ENCODE measurements around the gene CORO6. TPM values are rescaled to one million over a fixed set of nuclear protein-coding genes. Genes with fewer than 3 reads are reported as not detected.

CORO6 gene
- total and polyA plus RNA-seq, 2 of the 4 experiments (the other 2 are of a cell fraction) = 3.4 to 7.6 TPM

GRCh38 chr17:29596811-29597210 is 25.9 kb downstream of the CORO6 start:
- TF ChIP-seq FOS (IDR thresholded peaks at IDR 0.05; ENCODE audit: low read depth, low read length) = no peak
- TF ChIP-seq NFE2L2 (IDR thresholded peaks at IDR 0.05; ENCODE audit: low read depth, low read length) = no peak
- TF ChIP-seq, protein P1, sequence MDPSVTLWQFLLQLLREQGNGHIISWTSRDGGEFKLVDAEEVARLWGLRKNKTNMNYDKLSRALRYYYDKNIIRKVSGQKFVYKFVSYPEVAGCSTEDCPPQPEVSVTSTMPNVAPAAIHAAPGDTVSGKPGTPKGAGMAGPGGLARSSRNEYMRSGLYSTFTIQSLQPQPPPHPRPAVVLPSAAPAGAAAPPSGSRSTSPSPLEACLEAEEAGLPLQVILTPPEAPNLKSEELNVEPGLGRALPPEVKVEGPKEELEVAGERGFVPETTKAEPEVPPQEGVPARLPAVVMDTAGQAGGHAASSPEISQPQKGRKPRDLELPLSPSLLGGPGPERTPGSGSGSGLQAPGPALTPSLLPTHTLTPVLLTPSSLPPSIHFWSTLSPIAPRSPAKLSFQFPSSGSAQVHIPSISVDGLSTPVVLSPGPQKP (IDR thresholded peaks at IDR 0.05; ENCODE audit: borderline replicate concordance, low read depth, low read length) = no peak
- TF ChIP-seq, protein P2, sequence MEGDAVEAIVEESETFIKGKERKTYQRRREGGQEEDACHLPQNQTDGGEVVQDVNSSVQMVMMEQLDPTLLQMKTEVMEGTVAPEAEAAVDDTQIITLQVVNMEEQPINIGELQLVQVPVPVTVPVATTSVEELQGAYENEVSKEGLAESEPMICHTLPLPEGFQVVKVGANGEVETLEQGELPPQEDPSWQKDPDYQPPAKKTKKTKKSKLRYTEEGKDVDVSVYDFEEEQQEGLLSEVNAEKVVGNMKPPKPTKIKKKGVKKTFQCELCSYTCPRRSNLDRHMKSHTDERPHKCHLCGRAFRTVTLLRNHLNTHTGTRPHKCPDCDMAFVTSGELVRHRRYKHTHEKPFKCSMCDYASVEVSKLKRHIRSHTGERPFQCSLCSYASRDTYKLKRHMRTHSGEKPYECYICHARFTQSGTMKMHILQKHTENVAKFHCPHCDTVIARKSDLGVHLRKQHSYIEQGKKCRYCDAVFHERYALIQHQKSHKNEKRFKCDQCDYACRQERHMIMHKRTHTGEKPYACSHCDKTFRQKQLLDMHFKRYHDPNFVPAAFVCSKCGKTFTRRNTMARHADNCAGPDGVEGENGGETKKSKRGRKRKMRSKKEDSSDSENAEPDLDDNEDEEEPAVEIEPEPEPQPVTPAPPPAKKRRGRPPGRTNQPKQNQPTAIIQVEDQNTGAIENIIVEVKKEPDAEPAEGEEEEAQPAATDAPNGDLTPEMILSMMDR (conservative IDR thresholded peaks at IDR 0.05; ENCODE audit: low read depth, low read length) = no peak
- no peak for TF ChIP-seq RAD21 (IDR thresholded peaks at IDR 0.05; ENCODE audit: low read length)
- TF ChIP-seq RFX5 (IDR thresholded peaks at IDR 0.05; ENCODE audit: low read depth, low read length) = no peak
- no peak for TF ChIP-seq SMC3 (IDR thresholded peaks at IDR 0.05; ENCODE audit: low read depth, low read length)
- no peak for TF ChIP-seq MAFK (IDR thresholded peaks at IDR 0.05; ENCODE audit: low read depth, low read length)
- no peak for TF ChIP-seq BHLHE40 (IDR thresholded peaks at IDR 0.05; ENCODE audit: low read depth, low read length)
- TF ChIP-seq POLR2A (IDR thresholded peaks at IDR 0.05; ENCODE audit: low read depth, low read length) = no peak
- TF ChIP-seq CEBPB (IDR thresholded peaks at IDR 0.05; ENCODE audit: low read depth, low read length) = no peak
- TF ChIP-seq USF2 (IDR thresholded peaks at IDR 0.05; ENCODE audit: low read depth, low read length) = no peak
- no peak for TF ChIP-seq MXI1 (IDR thresholded peaks at IDR 0.05; ENCODE audit: borderline replicate concordance, low read depth, low read length)
- TF ChIP-seq MAZ (IDR thresholded peaks at IDR 0.05; ENCODE audit: borderline replicate concordance, low read depth, low read length) = no peak
- no peak for TF ChIP-seq CHD1 (IDR thresholded peaks at IDR 0.05; ENCODE audit: low read depth, low read length)
- no peak for TF ChIP-seq RCOR1 (IDR thresholded peaks at IDR 0.05; ENCODE audit: insufficient replicate concordance, low read length)

More at GRCh38 chr17:29596811-29597210, 25.9 kb downstream of the CORO6 start:
- Histone ChIP-seq H3K4me2 (ENCODE audit: low read depth, low read length) (no peak overlapping the region), H4K5ac (ENCODE audit: low read depth, low read length) (no peak overlapping the region), H3K56ac (ENCODE audit: extremely low read depth, insufficient read depth, low read length) (no peak overlapping the region), H3K9me3 (ENCODE audit: control insufficient read depth, insufficient read depth, low read length) (no peaks in the 10 kb centered on the region), H3K27ac (ENCODE audit: insufficient read depth, low read length) (no peak overlapping the region), H3K9me1 (ENCODE audit: insufficient read depth, low read length) (no peaks in the 10 kb centered on the region), H2BK15ac (ENCODE audit: low read depth, low read length) (no peak overlapping the region), H2AK5ac (ENCODE audit: low read depth, low read length) (no peak overlapping the region), H3K36me3 (ENCODE audit: control insufficient read depth, insufficient read depth, low read length) (no peaks in the 10 kb centered on the region), H2BK120ac (ENCODE audit: low read depth, low read length) (no peak overlapping the region), H3K9ac (ENCODE audit: low read depth, low read length) (no peak overlapping the region), H2BK20ac (ENCODE audit: low read depth, low read length) (no peak overlapping the region), H3K4ac (ENCODE audit: low read depth, low read length) (no peak overlapping the region), H2AFZ (replicated peaks; ENCODE audit: low read length, poor library complexity) (no peak overlapping the region), H3K4me1 (ENCODE audit: control insufficient read depth, insufficient read depth, low read length) (peaks cover 11% of the 10 kb centered on the region), H2BK5ac (ENCODE audit: low read depth, low read length, poor library complexity, severe bottlenecking) (no peak overlapping the region), H4K91ac (ENCODE audit: insufficient read depth, low read depth, low read length) (no peak overlapping the region), H3K18ac (ENCODE audit: low read depth, low read length) (no peak overlapping the region), H3K14ac (replicated peaks; ENCODE audit: low read depth, low read length) (no peak overlapping the region), H3K23ac (ENCODE audit: low read depth, low read length) (no peak overlapping the region), H4K20me1 (ENCODE audit: insufficient read depth, low read length) (peaks cover 36% of the 10 kb centered on the region), H3K27me3 (ENCODE audit: control insufficient read depth, insufficient read depth, low read length) (peaks cover 2% of the 10 kb centered on the region; the same call in 1 of the 2 replicates), H4K8ac (ENCODE audit: low read depth in 2 of 2, low read length in 2 of 2) (no peak overlapping the region), H3K4me3 (ENCODE audit: insufficient read depth, low read depth, low read length) (no peak overlapping the region), H3K79me1 (ENCODE audit: low read depth in 1 of 2, low read length in 2 of 2) (peaks cover 0 to 16% of the 10 kb centered on the region in 2 experiments), H2AK9ac (replicated peaks; ENCODE audit: low read depth, low read length, poor library complexity) (no peak overlapping the region)
- dilution Hi-C loops (cut with HindIII; ENCODE audit: low sequenced_read_pairs, unreplicated experiment) = no loop called here
- in situ Hi-C loops (cut with MboI; ENCODE audit: low sequenced_read_pairs) = no loop called here
- ChIA-PET CTCF (no interaction called here), POLR2A (ENCODE audit: unreplicated experiment) (no interaction called here)
- BruUV-seq (replicated peaks) = no TSS peak
- DNase-seq = no peak
- ATAC-seq (ENCODE audit: low read depth) = no peak
- WGBS, 2 experiments (ENCODE audit: extremely low coverage in 2 of 2, insufficient read length in 1 of 2) = 60% methylated on average over 1 of the region's 9 CpGs; no CpG with 5 or more reads in 1 of the 2 experiments
- intact Hi-C loops (cut with micrococcal nuclease) = no loop called here
